GM19239 (cell line): ENCODE data around the gene YJEFN3.

Source experiments
- DNase-seq: peaks from one replicate; pipeline ENCODE4 v3.0.0; 2011; ENCODE audit warnings: low spot score; ENCODE audit not compliant: insufficient read length
- FAIRE-seq: peaks from 2 replicates; lab custom pipeline; 2011; peaks lifted over from hg19 to GRCh38; lab: Jason Lieb, UNC

The YJEFN3 gene

DNA sequence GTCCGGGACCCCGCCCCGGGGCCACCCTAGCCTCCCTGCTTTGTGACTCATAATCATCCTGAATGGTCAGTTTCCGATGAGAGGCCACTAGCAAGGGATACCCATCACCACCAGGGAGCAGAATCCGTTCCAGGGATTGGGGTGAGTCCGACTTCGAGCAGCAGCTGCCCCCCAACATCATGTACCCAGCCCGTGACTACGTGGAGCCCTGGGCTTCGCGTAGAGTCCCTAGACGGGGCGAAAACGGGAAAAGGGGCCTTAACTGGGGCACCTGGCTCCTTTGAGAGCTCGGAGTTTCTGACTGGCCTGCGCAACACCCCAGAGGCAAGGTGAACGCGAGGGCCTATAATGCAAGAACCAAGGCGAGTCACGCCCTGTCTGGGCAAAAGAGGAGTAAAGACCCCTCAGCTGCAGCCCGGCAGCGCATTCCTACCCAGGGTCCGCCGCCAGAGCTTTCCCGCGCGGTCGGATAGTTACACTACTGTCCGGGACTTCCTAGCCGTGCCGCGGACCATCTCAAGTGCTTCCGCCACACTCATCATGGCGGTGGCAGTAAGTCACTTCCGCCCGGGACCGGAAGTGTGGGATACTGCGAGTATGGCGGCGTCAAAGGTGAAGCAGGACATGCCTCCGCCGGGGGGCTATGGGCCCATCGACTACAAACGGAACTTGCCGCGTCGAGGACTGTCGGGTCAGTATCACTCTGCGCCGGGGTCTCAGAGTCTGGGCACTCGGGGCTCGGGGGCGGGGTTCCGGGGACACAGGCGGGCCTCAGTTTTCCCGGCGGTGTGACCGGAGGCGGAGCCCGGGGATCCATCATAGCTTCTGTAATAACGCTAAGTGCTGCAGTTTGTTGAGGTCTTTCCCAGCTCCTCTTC lies 12.8 kb upstream of the YJEFN3 start, which contains the start of gene NDUFA13:
Gene NDUFA13 (plus strand): TSS at position 584 of the 878 bp plus-strand sequence. CDS start 14 bp downstream, at position 598.
- peak; percentile 96 for DNase-seq
- peak; percentile 90 for FAIRE-seq

GRCh38 chr19:19517235-19517619 lies 11.5 kb upstream of the YJEFN3 start:
- DNase-seq = no peak
- no peak for FAIRE-seq

DNA sequence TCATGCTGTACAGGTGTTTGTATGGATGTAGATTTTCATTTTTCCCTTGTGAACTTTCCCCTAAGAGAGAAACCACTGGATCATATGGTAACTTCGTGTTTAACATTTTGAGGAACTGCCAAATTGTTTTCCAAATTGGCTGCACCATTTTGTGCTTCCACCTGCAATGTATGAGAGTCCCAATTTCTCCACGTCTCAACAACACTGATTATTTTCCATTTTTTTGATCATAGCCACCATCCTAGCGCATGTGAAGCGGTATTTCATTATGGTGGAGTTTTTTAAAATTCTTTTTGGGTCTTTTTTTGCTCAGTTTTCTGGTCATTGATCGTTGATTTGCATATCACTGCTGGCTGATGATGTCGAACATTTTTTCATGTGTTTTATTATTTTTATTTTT lies 7.7 kb upstream of the YJEFN3 start:
- FAIRE-seq (no peak), DNase-seq (no peak)

DNA sequence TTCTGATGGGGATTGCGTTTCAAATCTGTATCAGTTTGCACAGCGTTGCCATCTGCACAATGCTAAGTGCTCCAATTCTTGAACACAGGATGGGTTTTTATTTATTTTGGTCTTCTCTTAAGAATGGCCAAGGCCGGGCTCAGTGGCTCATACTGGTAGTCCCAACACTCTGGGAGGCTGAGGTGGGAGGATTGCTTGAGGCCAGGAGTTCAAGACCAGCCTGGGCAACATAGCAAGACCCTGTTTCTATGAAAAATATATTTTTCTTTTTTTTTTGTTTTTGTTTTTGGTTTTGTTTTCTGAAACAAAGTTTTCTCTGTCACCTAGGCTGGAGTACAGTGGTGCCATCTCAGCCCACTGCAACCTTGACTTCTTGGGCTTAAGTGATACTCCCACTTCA lies 5.5 kb upstream of the YJEFN3 start:
- DNase-seq = no peak
- no peak for FAIRE-seq

DNA sequence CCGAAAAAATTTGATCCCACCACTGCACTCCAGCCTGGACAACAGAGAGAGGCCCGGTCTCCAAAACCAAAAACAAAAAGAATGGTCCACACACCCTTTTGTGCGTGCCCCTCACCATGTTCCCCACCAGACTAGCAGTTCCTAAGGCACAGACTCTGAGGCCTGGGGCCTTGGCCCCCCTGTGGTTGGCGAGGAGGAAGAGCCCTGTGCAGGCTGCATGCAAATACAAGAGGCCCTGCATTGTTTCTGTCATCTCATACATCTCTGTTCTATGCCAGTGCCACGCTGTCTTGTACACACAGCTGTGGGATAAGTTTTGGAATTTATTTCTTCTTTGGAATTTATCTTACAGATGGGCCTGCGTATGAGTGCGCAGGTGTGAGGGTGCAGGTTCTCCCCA lies 4.7 kb upstream of the YJEFN3 start:
- FAIRE-seq (no peak), DNase-seq (no peak)

GRCh38 chr19:19525611-19526380 lies 2.9 kb upstream of the YJEFN3 start:
- DNase-seq (no peak), FAIRE-seq (no peak)

- FAIRE-seq = no peak
- DNase-seq = no peak
Observed at GRCh38 chr19:19526581-19527370, 1.9 kb upstream of the YJEFN3 start.

- DNase-seq (no peak), FAIRE-seq (no peak)
Observed at GRCh38 chr19:19527371-19527656, 1.4 kb upstream of the YJEFN3 start.

GRCh38 chr19:19527674-19528625 lies 761 bp upstream of the YJEFN3 start:
- FAIRE-seq = no peak
- no peak for DNase-seq

DNA sequence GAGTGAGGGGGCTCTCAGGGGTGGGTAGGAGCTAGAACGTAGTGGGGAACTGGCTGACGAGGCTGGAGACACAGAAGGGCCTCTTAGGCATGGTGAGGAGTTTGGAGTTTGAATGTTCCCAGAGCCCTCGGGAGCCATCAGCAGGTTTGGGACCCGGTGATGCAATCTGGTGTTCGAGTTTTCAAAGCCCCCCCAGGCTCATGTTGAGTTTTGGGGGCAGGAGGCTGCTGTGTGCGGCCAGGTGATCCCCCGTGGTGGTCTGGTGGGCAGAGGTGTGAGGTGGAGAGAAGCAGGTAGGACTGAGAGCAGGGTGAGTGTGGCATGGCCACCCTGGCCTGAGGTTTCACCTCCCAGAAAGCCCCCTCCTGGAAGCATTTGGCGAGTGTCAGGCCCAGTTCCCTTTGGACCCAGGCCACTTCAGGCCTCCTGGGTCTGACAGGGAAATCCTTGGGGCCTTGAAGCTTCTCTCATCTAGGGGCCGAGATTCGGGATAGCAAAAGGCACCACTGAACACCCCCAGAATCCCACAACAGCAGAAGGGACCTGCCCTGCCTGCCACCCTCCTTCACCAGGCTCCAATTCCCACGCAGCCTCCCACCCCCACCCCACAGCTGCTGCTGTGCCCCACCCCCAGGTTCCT lies 1.2 kb downstream of the YJEFN3 start:
- FAIRE-seq = no peak
- DNase-seq = no peak

GRCh38 chr19:19530423-19530804 lies 1.7 kb downstream of the YJEFN3 start:
- FAIRE-seq (no peak), DNase-seq (no peak)

GRCh38 chr19:19530889-19531288 lies 2.2 kb downstream of the YJEFN3 start:
- no peak for FAIRE-seq

GRCh38 chr19:19531951-19532805 lies 3.5 kb downstream of the YJEFN3 start:
- FAIRE-seq (peak; percentile 58), DNase-seq (peak; percentile 95)

More at GRCh38 chr19:19530889-19531288, 2.2 kb downstream of the YJEFN3 start:
- DNase-seq = no peak

DNA sequence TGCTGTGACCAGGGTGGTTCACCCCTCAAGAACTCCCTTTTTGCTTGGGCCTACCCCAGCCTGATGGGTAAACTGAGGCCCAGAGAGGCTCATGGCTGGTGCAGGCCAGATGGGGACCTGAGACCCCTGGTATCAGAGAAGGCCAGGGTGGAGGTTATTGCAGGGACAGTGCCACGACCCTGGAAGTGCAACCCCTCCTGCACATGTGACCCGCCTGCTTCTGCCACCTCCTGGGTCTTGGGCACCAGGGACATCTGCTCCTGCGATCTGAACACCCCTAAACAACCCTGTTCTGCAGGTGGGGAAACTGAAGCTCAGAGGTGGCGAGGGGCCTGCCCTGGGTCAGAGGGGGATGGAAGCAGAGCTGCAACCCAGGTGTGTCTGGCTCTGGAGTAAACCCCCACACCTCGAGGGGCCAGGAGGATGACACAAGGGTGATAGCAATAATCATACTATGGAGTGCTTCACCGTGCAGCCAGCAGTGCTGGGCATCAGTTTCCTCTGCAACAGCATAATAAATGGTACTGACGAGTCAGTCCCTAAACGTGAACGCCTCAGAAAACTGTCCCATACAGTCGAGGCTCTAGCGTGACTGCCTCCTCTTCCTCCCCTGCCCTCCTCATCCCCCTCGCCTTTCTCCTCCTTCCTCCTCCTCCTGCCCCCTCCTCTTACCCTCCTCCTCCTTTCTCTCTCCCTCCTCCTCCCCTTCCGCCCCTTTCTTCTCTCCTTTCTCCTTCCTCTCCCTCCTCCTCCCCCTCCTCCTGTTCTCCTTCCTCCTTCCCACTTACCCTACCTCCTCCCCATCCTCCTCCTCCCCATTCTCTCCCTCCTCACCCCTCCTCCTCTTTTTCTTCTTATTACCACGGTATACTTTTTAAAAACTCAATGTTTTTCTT lies 4.3 kb downstream of the YJEFN3 start:
- FAIRE-seq = no peak
- DNase-seq = no peak

DNA sequence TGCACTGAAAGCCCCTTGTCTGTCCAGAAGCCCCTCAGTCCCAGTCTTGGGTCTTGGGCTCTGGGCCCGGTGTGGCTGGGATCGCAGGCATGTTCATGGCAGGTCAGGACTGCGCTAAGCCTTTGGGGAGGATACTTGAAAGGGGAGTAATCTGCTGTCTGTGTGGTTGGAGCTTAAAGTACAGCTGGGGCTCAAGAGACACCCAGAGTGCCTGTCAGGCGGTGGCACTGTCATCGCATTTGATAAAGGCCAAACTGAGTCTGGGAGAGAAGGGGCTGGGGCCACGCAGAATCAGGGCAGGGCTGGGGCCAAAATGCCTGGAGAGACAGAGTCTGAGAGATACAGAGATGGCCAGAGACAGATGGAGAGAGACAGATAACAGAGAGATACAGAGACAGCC lies 5.1 kb downstream of the YJEFN3 start:
- no peak for DNase-seq
- FAIRE-seq = no peak

- no peak for FAIRE-seq
- no peak for DNase-seq
Observed at GRCh38 chr19:19534556-19535265, 6.0 kb downstream of the YJEFN3 start.
